Spleen (tissue), 7 donors: Measurements from ENCODE around the gene HSPE1.

Experiments used
- POLR2A ChIP-seq, 3 donors: fragments of 450-650 bp; IDR thresholded peaks; one replicate each; pipeline ENCODE4 v1.5.1; 2017; ENCODE audit warnings: antibody characterized with exemption in 3 of 3, mild to moderate bottlenecking in 1 of 3
- TF ChIP-seq, protein P1 (sequence below), 11 experiments: fragments of 200-600 bp in 7 of 11; fragments of 450-650 bp in 4 of 11; sonication (generic) in 4 of 11; IDR thresholded peaks in 8 of 11; conservative IDR thresholded peaks in 3 of 11; 1 replicate in 7 of 11; 2 replicates in 4 of 11; pipeline versions ENCODE4 v1.4.0 to v1.8.0; 2016 to 2021; ENCODE audit warnings: antibody characterized with exemption in 11 of 11, inconsistent platforms in 4 of 11, mild to moderate bottlenecking in 1 of 11
- donor health status: DM: no; HTN: no; CAD: no; lungs with moderate emphysema.
- donor health status: DM: no; HTN: no; CAD: no.
- donor health status: DM: no; HTN: no; CAD: no.

GRCh38 chr2:197502201-197502600 lies 2.0 kb downstream of the HSPE1 start:
- no peak for TF ChIP-seq POLR2A (IDR thresholded peaks at IDR 0.05)
- TF ChIP-seq, protein P1, sequence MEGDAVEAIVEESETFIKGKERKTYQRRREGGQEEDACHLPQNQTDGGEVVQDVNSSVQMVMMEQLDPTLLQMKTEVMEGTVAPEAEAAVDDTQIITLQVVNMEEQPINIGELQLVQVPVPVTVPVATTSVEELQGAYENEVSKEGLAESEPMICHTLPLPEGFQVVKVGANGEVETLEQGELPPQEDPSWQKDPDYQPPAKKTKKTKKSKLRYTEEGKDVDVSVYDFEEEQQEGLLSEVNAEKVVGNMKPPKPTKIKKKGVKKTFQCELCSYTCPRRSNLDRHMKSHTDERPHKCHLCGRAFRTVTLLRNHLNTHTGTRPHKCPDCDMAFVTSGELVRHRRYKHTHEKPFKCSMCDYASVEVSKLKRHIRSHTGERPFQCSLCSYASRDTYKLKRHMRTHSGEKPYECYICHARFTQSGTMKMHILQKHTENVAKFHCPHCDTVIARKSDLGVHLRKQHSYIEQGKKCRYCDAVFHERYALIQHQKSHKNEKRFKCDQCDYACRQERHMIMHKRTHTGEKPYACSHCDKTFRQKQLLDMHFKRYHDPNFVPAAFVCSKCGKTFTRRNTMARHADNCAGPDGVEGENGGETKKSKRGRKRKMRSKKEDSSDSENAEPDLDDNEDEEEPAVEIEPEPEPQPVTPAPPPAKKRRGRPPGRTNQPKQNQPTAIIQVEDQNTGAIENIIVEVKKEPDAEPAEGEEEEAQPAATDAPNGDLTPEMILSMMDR (IDR thresholded peaks at IDR 0.05 in 8 of 11, conservative IDR thresholded peaks at IDR 0.05 in 3 of 11): no peak
